ENCODE measurements around the gene CCL4L2.
"Not testable (repeated sequence)": the region's sequence is repeated elsewhere in the genome, so short reads cannot be mapped to it uniquely, and the experiment has no call there.

The CCL4L2 gene

DNA sequence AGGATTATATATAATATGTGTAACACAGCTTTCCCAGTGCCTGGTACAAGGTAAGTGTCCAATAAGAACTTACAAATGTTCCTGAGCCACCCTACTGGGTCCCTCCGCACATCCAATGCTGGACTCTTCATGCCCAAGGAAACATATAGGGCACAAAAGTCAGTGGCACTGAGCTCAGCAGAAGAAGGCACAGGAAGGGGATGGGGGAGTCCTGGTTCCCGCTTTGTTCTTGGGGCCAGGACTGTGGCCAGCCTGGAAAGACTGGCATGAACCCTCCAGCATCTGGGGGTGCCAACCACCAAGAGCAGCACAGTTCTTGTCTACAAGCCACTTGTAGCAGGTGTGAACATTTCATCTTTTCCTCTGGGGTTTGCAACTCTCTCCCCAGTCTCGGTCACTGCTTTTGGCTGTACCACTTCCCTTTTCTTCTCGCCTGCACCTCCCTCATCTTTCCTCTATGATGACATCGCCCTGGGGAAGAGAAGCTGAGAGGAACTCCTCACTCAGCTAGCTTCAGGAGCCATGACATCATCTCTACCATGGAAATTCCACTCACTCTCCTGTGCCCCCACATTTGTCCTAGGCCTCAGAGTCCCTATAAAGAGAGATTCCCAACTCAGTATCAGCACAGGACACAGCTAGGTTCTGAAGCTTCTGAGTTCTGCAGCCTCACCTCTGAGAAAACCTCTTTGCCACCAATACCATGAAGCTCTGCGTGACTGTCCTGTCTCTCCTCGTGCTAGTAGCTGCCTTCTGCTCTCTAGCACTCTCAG, at the start of gene CCL4L2:
CCL4L2 (plus strand) TSS at position 625 of the 773 bp plus-strand sequence.
- not testable (repeated sequence) for DNase-seq (ENCODE audit: low read depth, low spot score)

GRCh38 chr17:36168836-36169235, 42.0 kb upstream of the CCL4L2 start:
- DNase-seq (ENCODE audit: low read depth, low spot score): not testable (repeated sequence)

DNA sequence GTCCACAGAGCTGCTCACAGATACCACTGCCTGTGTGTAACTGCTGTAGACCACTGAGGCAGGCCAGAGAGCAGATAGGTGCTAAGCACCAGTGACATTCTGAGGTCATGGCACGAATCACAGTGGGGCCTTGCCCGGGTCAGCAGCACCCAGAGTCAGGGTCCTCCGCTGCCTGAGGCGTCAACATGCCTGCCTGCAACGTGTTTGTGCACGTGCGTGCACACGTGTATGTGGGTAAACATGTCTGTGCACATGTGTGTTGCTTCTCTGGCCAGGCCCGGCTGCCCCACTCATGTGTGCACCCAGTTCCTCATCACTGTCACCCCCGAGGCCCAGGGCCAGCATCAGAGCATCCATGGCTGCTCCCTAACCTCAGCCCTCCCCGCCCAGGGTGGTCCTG, 34.3 kb upstream of the CCL4L2 start, which contains the start of gene TBC1D3B:
TBC1D3B (minus strand) TSS at position 101 of the 400 bp plus-strand sequence. CDS start 1,586 bp downstream, outside the sequence.
- not testable (repeated sequence) for DNase-seq (ENCODE audit: low read depth, low spot score)

- DNase-seq (ENCODE audit: low read depth, low spot score): not testable (repeated sequence)
Observed at GRCh38 chr17:36181446-36182175, 29.3 kb upstream of the CCL4L2 start.

DNA sequence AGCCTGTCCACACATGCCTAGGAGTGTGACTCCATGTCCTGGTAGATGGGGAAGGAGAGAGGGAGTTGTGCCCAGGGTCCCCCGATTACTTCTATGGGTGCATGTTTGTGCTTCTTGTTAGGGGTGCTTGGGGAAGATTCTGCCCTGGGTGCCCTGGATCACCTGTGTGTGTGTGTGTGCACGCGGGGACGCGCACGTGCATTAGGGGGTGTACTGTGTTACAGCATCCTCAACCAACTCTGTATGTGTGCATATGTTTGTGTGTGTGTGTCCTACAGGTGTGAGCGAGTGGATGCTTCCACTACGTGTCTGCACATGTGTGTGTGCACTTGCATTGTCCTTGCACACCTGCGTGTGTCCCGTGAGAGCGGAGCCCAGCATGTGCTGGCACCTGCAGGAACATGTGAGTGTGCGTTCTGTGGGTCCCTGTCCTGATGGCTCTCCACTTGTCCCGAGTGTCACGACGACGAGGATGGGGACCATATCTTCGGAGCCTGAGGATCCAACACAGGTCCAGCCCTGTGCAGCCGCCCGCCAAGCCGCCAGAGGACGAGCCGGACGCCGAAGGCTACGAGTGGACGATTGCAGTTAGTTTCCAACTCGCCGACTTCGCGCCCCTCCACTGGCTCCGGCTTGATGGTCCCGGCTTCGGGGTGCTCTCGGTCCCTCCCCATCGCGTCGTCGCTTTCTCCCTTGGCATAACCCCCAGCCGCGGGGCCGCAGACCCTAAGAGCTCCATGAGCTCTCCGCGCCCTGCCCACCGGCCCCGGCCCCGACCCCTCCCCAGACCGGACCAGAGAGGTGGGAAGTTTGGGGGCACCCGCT, 28.5 kb upstream of the CCL4L2 start:
- no peak for DNase-seq (ENCODE audit: low read depth, low spot score)

- DNase-seq (ENCODE audit: low read depth, low spot score): no peak
Observed at GRCh38 chr17:36183001-36183971, 27.6 kb upstream of the CCL4L2 start.

GRCh38 chr17:36184023-36184765, 26.7 kb upstream of the CCL4L2 start:
- no peak for DNase-seq (ENCODE audit: low read depth, low spot score)

- DNase-seq (ENCODE audit: low read depth, low spot score): no peak
Observed at GRCh38 chr17:36185416-36185815, 25.4 kb upstream of the CCL4L2 start.

DNA sequence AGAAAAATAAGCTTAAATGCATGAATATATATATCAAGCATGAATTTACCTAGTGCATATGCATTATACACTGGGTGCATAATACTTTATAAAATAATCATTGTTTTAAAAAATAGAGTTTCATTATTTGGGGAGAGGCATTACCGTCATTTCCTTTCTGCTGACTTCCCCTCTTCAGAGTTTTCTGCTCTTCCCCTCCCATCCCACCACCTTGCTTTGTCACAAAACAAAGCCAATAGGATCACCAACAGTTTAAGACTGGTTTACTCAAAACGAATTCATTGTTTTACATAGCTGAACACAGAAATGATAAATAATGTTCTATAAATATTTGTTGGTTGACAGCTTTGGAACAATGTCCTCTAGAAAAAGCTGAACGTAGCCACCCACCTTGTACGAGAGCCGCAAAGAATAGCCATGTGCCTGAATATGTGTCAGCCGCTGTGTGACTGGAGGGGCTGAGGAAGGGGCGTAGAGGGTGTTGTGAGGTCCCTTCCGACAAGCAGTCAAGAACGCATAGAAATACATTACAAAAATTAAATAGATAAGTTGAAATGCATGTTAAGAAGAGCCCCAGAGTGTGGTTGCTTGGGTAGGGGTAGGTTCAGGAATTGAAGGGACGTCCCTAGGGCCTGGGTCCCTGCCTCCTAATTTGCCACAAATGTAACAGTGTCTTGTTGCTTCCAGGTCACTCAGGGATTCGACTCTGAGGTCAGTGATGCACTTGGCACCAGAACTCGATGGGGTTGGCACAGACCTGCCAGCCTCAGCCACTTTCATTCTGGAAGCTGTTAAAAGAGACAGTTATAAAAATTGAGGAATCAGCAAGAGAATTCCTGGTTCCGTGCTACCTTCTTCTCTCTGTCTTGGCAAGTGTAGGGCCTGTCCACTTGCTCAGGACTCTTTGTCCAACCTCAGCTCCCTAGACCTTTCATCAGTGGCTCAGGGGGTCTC, 23.8 kb upstream of the CCL4L2 start:
- DNase-seq (ENCODE audit: low read depth, low spot score): not testable (repeated sequence)

- not testable (repeated sequence) for DNase-seq (ENCODE audit: low read depth, low spot score)
Observed at GRCh38 chr17:36187943-36188665, 22.8 kb upstream of the CCL4L2 start.

GRCh38 chr17:36188891-36189306, 22.0 kb upstream of the CCL4L2 start:
- DNase-seq (ENCODE audit: low read depth, low spot score): no peak

DNA sequence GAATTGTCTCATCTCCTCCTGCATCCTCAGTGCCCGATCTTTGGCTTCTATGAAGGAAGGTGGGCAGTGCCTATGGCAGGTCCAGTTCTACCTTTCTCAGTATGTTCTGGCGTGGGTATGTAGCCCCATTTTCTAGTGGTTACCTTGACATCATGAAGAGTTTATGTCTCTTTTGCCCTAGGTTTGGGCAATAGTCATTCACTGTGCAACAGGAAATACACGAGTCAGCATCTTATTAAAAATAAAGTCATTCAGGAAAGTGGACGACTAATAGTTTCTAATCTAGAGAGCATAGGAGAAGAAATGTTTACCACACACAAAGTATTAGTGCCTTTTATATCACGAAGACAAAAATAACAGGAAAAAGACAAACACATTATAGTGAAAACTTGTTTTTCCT, 20.9 kb upstream of the CCL4L2 start:
- not testable (repeated sequence) for DNase-seq (ENCODE audit: low read depth, low spot score)

- not testable (repeated sequence) for DNase-seq (ENCODE audit: low read depth, low spot score)
Observed at GRCh38 chr17:36190549-36191330, 20.1 kb upstream of the CCL4L2 start.

DNA sequence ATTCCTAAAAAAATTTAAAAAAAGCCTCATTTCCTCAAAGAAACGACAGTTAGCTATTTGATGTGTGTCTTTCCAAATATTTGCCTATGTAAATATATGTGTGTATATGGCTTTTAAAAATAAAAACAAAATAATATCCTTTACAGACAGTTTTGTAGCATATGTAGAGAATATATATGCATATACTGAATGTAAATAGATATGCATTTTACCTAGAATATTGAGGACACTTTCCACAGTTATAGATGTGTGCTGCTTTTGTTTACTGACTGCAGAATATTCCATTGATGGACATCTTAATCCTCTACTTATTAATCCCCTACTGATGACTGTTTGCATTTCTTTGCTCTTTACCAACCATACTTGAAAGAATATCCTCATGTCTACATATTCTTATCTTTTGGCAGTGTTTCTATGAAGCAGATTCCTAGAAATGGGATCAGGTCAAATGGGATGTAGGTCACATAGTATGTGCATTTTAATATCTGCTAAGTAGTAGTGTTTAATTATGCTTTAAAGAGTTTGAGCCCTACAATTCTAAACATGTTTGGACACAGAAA, 17.6 kb upstream of the CCL4L2 start:
- no peak for DNase-seq (ENCODE audit: low read depth, low spot score)

DNA sequence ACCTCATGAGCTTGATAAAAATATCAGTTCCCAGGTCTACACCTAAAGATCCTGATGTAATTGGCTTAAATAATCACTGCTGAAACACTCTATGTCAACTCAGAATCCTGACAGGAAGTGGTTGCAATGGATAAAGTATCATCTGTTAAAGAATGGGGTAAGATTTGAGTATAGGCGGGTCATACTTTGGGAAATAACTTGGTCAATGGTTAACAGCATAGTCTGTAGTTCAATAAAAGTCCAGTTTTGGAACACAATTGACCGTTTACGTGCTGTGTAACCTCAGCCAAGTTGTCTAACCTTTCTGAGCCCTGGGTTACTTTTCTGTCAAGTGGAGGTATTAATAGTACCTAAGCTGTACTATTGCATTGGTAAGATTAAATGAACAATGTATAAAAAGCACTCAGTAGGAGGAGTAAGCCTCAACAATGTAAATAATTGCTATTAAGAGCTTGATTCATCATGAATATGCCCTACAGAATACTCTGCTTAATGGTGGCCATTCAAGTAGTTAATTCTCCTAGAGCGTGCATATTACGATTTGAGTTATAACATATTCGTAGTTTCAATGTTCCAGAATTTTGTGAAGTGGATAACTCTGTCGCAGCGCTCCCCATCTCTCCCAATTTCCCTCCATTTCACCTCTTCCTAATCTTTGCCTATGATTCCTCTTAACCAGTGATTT, 16.6 kb upstream of the CCL4L2 start:
- not testable (repeated sequence) for DNase-seq (ENCODE audit: low read depth, low spot score)

DNA sequence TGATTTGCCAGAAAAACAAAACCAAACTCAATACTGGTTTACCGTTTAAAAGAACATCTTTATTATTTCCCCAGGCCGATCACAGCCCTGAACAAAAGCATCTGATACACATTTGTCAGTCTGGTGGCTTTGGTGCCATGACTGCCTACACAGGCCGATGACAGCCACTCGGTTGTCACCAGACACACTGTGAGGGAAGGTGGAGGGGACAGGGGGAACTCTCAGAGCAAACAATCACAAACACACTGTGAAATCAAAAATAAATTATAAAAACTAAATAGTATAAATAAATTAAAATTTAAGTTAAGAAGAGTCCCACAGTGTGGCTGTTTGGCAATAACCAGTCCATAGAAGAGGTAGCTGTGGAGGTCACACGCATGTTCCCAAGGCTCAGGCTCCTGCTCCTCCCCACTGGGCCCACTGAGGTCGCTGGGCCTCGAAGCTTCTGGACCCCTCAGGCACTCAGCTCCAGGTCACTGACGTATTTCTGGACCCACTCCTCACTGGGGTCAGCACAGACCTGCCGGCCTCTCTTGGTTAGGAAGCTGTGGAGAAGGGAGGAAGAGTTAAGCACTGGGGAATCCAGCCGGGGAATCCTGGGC, 15.9 kb upstream of the CCL4L2 start:
- not testable (repeated sequence) for DNase-seq (ENCODE audit: low read depth, low spot score)

All from iPS DF 19.7 (cell line).